Fibroblast of pulmonary artery (primary cell): ENCODE measurements around the gene KCNMA1.
A peak's percentile ranks its signal among the peaks of the same experiment; 100 is the strongest.

Experiments
- DNase-seq: peaks from one replicate; pipeline ENCODE4 v3.0.0-alpha.2; 2010; ENCODE audit warnings: low read depth
- H3K4me3 ChIP-seq: replicated peaks from 2 replicates; pipeline ENCODE4 v1.5.1; 2011; ENCODE audit warnings: low read depth, mild to moderate bottlenecking, control low read depth, low read length, moderate library complexity
- CTCF ChIP-seq: IDR thresholded peaks from 2 replicates; pipeline ENCODE4 v1.5.1; 2011; ENCODE audit warnings: mild to moderate bottlenecking, control low read depth, low read length, inconsistent platforms; ENCODE audit errors: missing control alignments

KCNMA1 gene

GRCh38 chr10:77498829-77499228, 138.8 kb downstream of the KCNMA1 start:
- DNase-seq = no peak
- TF ChIP-seq CTCF = no peak
- no peak overlapping the region for H3K4me3 ChIP-seq

GRCh38 chr10:77498210-77498609, 139.4 kb downstream of the KCNMA1 start:
- no peak for TF ChIP-seq CTCF
- H3K4me3 ChIP-seq = no peak overlapping the region
- DNase-seq = no peak

GRCh38 chr10:77497748-77498147, 139.9 kb downstream of the KCNMA1 start:
- no peak for DNase-seq
- TF ChIP-seq CTCF = no peak
- H3K4me3 ChIP-seq = no peak overlapping the region

GRCh38 chr10:77496941-77497420, 140.6 kb downstream of the KCNMA1 start:
- no peak overlapping the region for H3K4me3 ChIP-seq
- no peak for DNase-seq
- TF ChIP-seq CTCF = no peak

GRCh38 chr10:77494756-77495541, 142.7 kb downstream of the KCNMA1 start:
- no peak overlapping the region for H3K4me3 ChIP-seq
- no peak for DNase-seq
- no peak for TF ChIP-seq CTCF

GRCh38 chr10:77494327-77494726, 143.3 kb downstream of the KCNMA1 start:
- H3K4me3 ChIP-seq = no peak overlapping the region
- TF ChIP-seq CTCF = peak; percentile 49
- peak; percentile 60 for DNase-seq

- no peak for TF ChIP-seq CTCF
- DNase-seq = no peak
- no peak overlapping the region for H3K4me3 ChIP-seq
Observed at GRCh38 chr10:77493851-77494261, 143.8 kb downstream of the KCNMA1 start.
